Cardiac fibroblast (primary cell): ENCODE results near the gene MED20.

Experiments
- DNase-seq, 2 donors: peaks; one replicate each; pipeline versions ENCODE4 v3.0.0 to v3.0.0-alpha.2; 2010; ENCODE audit warnings: low read depth in 2 of 2
- H3K4me3 ChIP-seq, 2 donors: replicated peaks in 1 of 2; 1 replicate in 1 of 2; 2 replicates in 1 of 2; pipeline ENCODE4 v1.5.1; 2011; ENCODE audit warnings: low read depth in 2 of 2, low read length in 2 of 2, mild to moderate bottlenecking in 2 of 2, moderate library complexity in 1 of 2
- CTCF ChIP-seq: IDR thresholded peaks from one replicate; pipeline ENCODE4 v1.5.1; 2011; ENCODE audit warnings: low read depth, mild to moderate bottlenecking, low read length, inconsistent platforms

Gene MED20

GRCh38 chr6:41965429-41966213 lies 44.7 kb upstream of the MED20 start:
- no peak overlapping the region for H3K4me3 ChIP-seq
- no peak for DNase-seq
- no peak for TF ChIP-seq CTCF

GRCh38 chr6:41964201-41964887 lies 43.4 kb upstream of the MED20 start:
- TF ChIP-seq CTCF = no peak
- no peak for DNase-seq
- no peak overlapping the region for H3K4me3 ChIP-seq

GRCh38 chr6:41963371-41963770 lies 42.4 kb upstream of the MED20 start:
- DNase-seq = no peak
- H3K4me3 ChIP-seq = no peak overlapping the region
- TF ChIP-seq CTCF = no peak

- DNase-seq = no peak
These were observed 39.1 kb upstream of the MED20 start for GRCh38 chr6:41960028-41960427.

GRCh38 chr6:41958022-41958856 lies 37.3 kb upstream of the MED20 start:
- no peak for TF ChIP-seq CTCF
- H3K4me3 ChIP-seq = no peak overlapping the region
- no peak for DNase-seq

More at GRCh38 chr6:41960028-41960427, 39.1 kb upstream of the MED20 start:
- no peak overlapping the region for H3K4me3 ChIP-seq
- TF ChIP-seq CTCF = no peak

GRCh38 chr6:41957117-41957516 lies 36.2 kb upstream of the MED20 start:
- H3K4me3 ChIP-seq = no peak overlapping the region
- TF ChIP-seq CTCF = no peak
- DNase-seq = no peak
